GM12878 (cell line): ENCODE results near the gene AKAP8. TPM values are rescaled to one million over a fixed set of nuclear protein-coding genes. Genes with fewer than 3 reads are reported as not detected.

Experiments
- BACH1 ChIP-seq: fragments of 450-650 bp; IDR thresholded peaks from 2 replicates; pipeline ENCODE4 v1.6.1; 2017; ENCODE audit warnings: mild to moderate bottlenecking, borderline replicate concordance
- BCL11A ChIP-seq: IDR thresholded peaks from 2 replicates; pipeline ENCODE4 v1.6.1; 2011; ENCODE audit warnings: low read depth, low read length
- BHLHE40 ChIP-seq, 2 experiments: fragments of 450-650 bp in 1 of 2; IDR thresholded peaks; 2 replicates each; pipeline ENCODE4 v1.6.1; 2011 to 2017; ENCODE audit warnings: low read depth in 2 of 2, borderline replicate concordance in 1 of 2, improper control_type of control experiment in 1 of 2, low read length in 1 of 2, mild to moderate bottlenecking in 1 of 2
- DPF2 ChIP-seq: fragments of 450-650 bp; IDR thresholded peaks from 2 replicates; pipeline ENCODE4 v1.6.1; 2017; ENCODE audit warnings: mild to moderate bottlenecking
- EGR1 ChIP-seq, 2 experiments: IDR thresholded peaks; 1 replicate in 1 of 2; 2 replicates in 1 of 2; pipeline ENCODE4 v1.6.1; 2011 to 2012; ENCODE audit warnings: low read depth in 2 of 2, low read length in 2 of 2, borderline replicate concordance in 1 of 2, mild to moderate bottlenecking in 1 of 2, moderate library complexity in 1 of 2
- HCFC1 ChIP-seq: fragments of 150-350 bp; IDR thresholded peaks from 2 replicates; pipeline ENCODE4 v1.6.1; 2014; ENCODE audit warnings: low read length
- HDAC6 ChIP-seq: fragments of 200-600 bp; sonication (generic); IDR thresholded peaks from one replicate; pipeline ENCODE4 v1.8.0; 2017; ENCODE audit warnings: antibody characterized with exemption; ENCODE audit not compliant: unreplicated experiment
- IKZF1 ChIP-seq: fragments of 450-650 bp; conservative IDR thresholded peaks from 2 replicates; pipeline ENCODE4 v1.6.1; 2017; ENCODE audit warnings: antibody characterized with exemption, mild to moderate bottlenecking
- POLR2A ChIP-seq: IDR thresholded peaks from 2 replicates; pipeline ENCODE4 v1.6.1; 2011; ENCODE audit warnings: low read depth, mild to moderate bottlenecking, low read length
- POLR2AphosphoS5 ChIP-seq: IDR thresholded peaks from 2 replicates; pipeline ENCODE4 v1.6.1; 2011; ENCODE audit warnings: mild to moderate bottlenecking, low read length, inconsistent platforms
- RB1 ChIP-seq: fragments of 450-650 bp; formaldehyde crosslinking; IDR thresholded peaks from 2 replicates; pipeline ENCODE4 v1.6.1; 2017; ENCODE audit warnings: mild to moderate bottlenecking, borderline replicate concordance
- RELA ChIP-seq: fragments of 450-650 bp; IDR thresholded peaks from 2 replicates; pipeline ENCODE4 v1.8.0; 2014; ENCODE audit warnings: borderline replicate concordance; ENCODE audit not compliant: partially characterized antibody
- SMARCA5 ChIP-seq: fragments of 450-650 bp; IDR thresholded peaks from 2 replicates; pipeline ENCODE4 v1.6.1; 2017; ENCODE audit warnings: mild to moderate bottlenecking
- TAF1 ChIP-seq: IDR thresholded peaks from 2 replicates; pipeline ENCODE4 v1.6.1; 2011; ENCODE audit warnings: mild to moderate bottlenecking, low read depth, low read length, borderline replicate concordance
- YY1 ChIP-seq: IDR thresholded peaks from 2 replicates; pipeline ENCODE4 v1.6.1; 2011; ENCODE audit warnings: low read depth, mild to moderate bottlenecking, low read length
- ZNF24 ChIP-seq: fragments of 450-650 bp; IDR thresholded peaks from 2 replicates; pipeline ENCODE4 v1.6.1; 2017; ENCODE audit warnings: antibody characterized with exemption, mild to moderate bottlenecking
- ZSCAN29 ChIP-seq: fragments of 450-650 bp; IDR thresholded peaks from 2 replicates; pipeline ENCODE4 v1.6.1; 2017; ENCODE audit warnings: mild to moderate bottlenecking, moderate library complexity
- polyA plus RNA-seq, 11 experiments: library from polyadenylated mRNA; depleted of rRNA in 4 of 11; unstranded in 6 of 11; stranded (reverse) in 5 of 11; fragments of >200 nt; fragmentation: Nextera tagmentation in 4 of 11; fragmentation: Illumina TruSeq in 1 of 11; extraction: Ambion mirVana in 4 of 11; extraction: Trizol in 1 of 11; gene quantifications; 1 replicate in 1 of 11; 2 replicates in 10 of 11; pipeline versions ENCODE4 v1.2.1 to v1.2.3, GENCODE V29; 2011 to 2016; ENCODE audit warnings: inconsistent platforms in 2 of 11, missing spikeins in 2 of 11, low read depth in 1 of 11
- total RNA-seq, 4 experiments: library from RNA; depleted of rRNA in 3 of 4; stranded (reverse); fragments of >200 nt in 3 of 4; fragmentation: Illumina TruSeq in 1 of 4; extraction: Trizol in 1 of 4; gene quantifications; 2 replicates each; pipeline versions ENCODE4 v1.2.1 to v1.2.3, GENCODE V29; 2013 to 2021
- TF ChIP-seq, protein P1 (sequence below): IDR thresholded peaks from 2 replicates; pipeline ENCODE4 v1.6.1; 2012; ENCODE audit warnings: mild to moderate bottlenecking, low read depth, low read length
- TF ChIP-seq, protein P2 (sequence below): fragments of 450-650 bp; conservative IDR thresholded peaks from 2 replicates; pipeline ENCODE4 v1.6.1; 2017; ENCODE audit warnings: mild to moderate bottlenecking, moderate library complexity

Gene AKAP8
- total and polyA plus RNA-seq, 10 of the 15 experiments (the other 5 are each of a cell fraction or from before 2014, with no cell fraction given): 5.3 to 57.7 (median 20.6) TPM

DNA sequence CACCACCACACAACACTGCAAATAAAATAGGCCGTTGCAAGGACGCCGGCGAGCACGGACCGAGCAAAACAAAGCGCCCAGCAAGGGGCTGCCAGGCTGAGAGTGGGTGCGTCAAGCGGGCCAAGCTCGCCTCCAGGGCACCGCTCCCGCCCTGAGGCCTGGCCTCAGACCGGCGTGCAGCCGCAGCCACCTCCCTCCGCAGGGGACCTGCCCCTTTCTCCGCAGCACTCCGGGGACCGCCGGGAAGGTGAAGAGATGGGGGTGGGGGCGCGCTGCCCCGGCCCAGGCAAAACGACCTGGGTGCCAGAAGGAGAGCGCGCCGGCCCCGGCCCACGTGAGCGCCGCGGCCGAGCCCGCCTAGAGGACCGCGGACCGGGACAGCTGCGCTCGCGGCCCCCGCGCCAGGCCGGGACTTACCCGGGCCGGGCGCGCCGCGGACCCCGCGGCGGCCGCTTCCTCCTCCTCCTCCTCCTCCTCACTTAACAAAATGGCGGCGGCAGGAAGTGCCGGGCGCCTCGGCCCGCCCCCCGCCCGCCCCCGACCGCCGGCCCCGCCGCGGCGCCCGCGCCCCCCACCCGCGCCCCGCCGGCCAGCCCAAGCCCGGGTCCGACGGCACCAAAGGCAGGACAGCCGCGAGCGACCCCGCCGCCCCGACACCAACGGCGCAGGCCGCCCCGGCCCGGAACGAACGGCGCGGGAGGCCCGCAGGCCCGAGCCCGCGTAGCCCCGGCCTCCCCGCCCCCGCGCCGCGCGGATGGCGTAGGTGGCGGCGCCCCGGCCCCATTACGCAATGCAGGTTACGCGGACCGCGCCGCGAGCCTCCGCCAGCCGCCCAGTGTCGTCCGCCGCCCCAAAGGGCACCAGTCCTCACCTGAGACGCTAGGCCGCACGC, 47.9 kb downstream of the AKAP8 start (continued):
- TF ChIP-seq, protein P1, sequence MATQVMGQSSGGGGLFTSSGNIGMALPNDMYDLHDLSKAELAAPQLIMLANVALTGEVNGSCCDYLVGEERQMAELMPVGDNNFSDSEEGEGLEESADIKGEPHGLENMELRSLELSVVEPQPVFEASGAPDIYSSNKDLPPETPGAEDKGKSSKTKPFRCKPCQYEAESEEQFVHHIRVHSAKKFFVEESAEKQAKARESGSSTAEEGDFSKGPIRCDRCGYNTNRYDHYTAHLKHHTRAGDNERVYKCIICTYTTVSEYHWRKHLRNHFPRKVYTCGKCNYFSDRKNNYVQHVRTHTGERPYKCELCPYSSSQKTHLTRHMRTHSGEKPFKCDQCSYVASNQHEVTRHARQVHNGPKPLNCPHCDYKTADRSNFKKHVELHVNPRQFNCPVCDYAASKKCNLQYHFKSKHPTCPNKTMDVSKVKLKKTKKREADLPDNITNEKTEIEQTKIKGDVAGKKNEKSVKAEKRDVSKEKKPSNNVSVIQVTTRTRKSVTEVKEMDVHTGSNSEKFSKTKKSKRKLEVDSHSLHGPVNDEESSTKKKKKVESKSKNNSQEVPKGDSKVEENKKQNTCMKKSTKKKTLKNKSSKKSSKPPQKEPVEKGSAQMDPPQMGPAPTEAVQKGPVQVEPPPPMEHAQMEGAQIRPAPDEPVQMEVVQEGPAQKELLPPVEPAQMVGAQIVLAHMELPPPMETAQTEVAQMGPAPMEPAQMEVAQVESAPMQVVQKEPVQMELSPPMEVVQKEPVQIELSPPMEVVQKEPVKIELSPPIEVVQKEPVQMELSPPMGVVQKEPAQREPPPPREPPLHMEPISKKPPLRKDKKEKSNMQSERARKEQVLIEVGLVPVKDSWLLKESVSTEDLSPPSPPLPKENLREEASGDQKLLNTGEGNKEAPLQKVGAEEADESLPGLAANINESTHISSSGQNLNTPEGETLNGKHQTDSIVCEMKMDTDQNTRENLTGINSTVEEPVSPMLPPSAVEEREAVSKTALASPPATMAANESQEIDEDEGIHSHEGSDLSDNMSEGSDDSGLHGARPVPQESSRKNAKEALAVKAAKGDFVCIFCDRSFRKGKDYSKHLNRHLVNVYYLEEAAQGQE: no peak
- peak; percentile 52; the same call in 1 of the 2 replicates for TF ChIP-seq IKZF1
- peak; percentile 83 for TF ChIP-seq DPF2
- TF ChIP-seq HCFC1: no peak
- peak; percentile 90 for TF ChIP-seq YY1
- TF ChIP-seq BHLHE40 (IDR thresholded peaks at IDR 0.05; ENCODE audit: borderline replicate concordance in 1 of 2, low read depth in 2 of 2, low read length in 1 of 2): peak in 1 of 2 experiments; percentile 51; a peak in 2 of 4 replicates
- TF ChIP-seq RELA: no peak
- TF ChIP-seq ZSCAN29: peak; percentile 98
- TF ChIP-seq TAF1: peak; percentile 2; the same call in 1 of the 2 replicates
- peak; percentile 9 to 96 for TF ChIP-seq EGR1 (IDR thresholded peaks at IDR 0.05; ENCODE audit: borderline replicate concordance in 1 of 2, low read depth in 2 of 2, low read length in 2 of 2)
- peak; percentile 68; the same call in 1 of the 2 replicates for TF ChIP-seq SMARCA5
- TF ChIP-seq POLR2AphosphoS5: peak; percentile 3; the same call in 1 of the 2 replicates
- TF ChIP-seq, protein P2, sequence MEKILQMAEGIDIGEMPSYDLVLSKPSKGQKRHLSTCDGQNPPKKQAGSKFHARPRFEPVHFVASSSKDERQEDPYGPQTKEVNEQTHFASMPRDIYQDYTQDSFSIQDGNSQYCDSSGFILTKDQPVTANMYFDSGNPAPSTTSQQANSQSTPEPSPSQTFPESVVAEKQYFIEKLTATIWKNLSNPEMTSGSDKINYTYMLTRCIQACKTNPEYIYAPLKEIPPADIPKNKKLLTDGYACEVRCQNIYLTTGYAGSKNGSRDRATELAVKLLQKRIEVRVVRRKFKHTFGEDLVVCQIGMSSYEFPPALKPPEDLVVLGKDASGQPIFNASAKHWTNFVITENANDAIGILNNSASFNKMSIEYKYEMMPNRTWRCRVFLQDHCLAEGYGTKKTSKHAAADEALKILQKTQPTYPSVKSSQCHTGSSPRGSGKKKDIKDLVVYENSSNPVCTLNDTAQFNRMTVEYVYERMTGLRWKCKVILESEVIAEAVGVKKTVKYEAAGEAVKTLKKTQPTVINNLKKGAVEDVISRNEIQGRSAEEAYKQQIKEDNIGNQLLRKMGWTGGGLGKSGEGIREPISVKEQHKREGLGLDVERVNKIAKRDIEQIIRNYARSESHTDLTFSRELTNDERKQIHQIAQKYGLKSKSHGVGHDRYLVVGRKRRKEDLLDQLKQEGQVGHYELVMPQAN: peak; percentile 71
- peak; percentile 25; the same call in 1 of the 2 replicates for TF ChIP-seq RB1
- peak; percentile 58 for TF ChIP-seq POLR2A
- TF ChIP-seq ZNF24: peak; percentile 29; the same call in 1 of the 2 replicates
- no peak for TF ChIP-seq HDAC6
- peak; percentile 71 for TF ChIP-seq BACH1
- TF ChIP-seq BCL11A: no peak
